Globus pallidus (tissue), 1 donor: ENCODE data around the gene MKNK2.
"Not testable (repeated sequence)": the region's sequence is repeated elsewhere in the genome, so short reads cannot be mapped to it uniquely, and the experiment has no call there.

Experiments used
- DNase-seq: peaks from one replicate; pipeline ENCODE4 v3.0.0-alpha.2; 2015; ENCODE audit warnings: low spot score

MKNK2 gene

GRCh38 chr19:1991018-1991913 lies 59.8 kb downstream of the MKNK2 start:
- no peak for DNase-seq

DNA sequence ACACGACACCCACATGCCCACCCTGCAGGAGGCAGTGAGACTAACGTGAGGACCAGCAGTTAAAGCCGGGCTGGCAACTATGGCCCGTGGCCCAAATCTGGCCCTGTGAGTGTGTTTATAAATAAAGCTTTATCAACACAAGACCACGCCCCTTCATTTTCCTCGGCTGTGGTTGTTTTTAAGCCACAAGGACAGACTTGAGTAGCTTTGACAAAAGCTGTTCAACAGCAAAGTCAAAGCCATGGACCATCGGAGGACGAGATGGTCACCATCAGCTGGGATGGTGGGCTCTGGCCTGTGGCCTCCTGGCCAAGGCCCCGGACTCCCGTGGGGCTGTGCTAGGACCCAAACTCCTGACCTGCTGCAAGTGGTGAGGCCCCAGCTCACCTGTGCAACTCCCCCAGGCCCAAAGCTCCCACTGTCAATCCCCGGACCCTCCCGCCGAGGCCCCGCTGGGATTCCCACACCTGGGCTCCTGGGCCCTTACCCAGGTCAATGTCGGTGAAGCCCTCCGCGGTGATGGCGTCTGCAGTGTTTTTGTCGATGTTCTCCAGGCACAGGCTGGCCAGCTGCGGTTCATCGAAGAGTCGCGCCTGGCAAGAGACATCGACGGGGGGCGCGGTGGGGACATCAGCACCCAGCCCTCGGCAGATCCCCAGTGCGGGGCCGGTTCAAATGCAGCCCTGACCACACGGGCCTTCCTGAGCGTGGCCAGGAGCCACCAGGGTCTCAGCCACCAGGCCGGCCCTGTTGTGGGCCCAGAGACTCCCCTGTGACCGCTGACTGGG lies 60.6 kb downstream of the MKNK2 start:
- no peak for DNase-seq

- DNase-seq = no peak
Observed at GRCh38 chr19:1989513-1990229, 61.4 kb downstream of the MKNK2 start.

DNA sequence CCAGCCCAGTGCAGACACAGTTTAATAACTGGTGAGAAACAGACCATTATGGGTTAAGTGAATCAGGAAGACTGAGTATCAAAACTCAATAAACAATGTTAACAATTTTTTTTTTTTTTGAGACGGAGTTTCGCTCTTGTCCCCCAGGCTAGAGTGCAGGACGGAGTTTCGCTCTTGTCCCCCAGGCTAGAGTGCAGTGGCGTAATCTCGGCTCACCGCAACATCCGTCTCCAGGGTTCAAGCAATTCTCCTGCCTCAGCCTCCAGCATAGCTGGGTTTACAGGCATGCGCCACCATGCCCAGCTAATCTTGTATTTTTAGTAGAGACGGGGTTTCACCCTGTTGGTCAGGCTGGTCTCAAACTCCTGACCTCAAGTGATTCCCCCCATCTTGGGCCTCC lies 62.6 kb downstream of the MKNK2 start:
- DNase-seq = not testable (repeated sequence)
